Stomach (tissue), 9 donors: ENCODE results near the gene SAMD9. TPM values are rescaled to one million over a fixed set of nuclear protein-coding genes. Genes with fewer than 3 reads are reported as not detected.
"Not testable (repeated sequence)": the region's sequence is repeated elsewhere in the genome, so short reads cannot be mapped to it uniquely, and the experiment has no call there.

ENCODE experiments used
- DNase-seq, 2 donors: peaks; one replicate each; pipeline versions ENCODE4 v3.0.0 to v3.0.0-alpha.2; 2013 to 2019
- H3K27ac ChIP-seq, 5 donors: fragments of 200-600 bp in 4 of 5; sonication (generic) in 4 of 5; one replicate each; pipeline ENCODE4 v1.5.1; 2013 to 2019; ENCODE audit warnings: mild to moderate bottlenecking in 1 of 5, moderate library complexity in 1 of 5
- H3K27me3 ChIP-seq, 3 donors: fragments of 200-600 bp; sonication (generic); one replicate each; pipeline ENCODE4 v1.5.1; 2017 to 2019; ENCODE audit warnings: mixed run types in 1 of 3
- H3K36me3 ChIP-seq, 4 donors: fragments of 200-600 bp; sonication (generic); 1 replicate in 3 of 4; 2 replicates in 1 of 4; pipeline ENCODE4 v1.5.1; 2016 to 2019
- H3K4me1 ChIP-seq, 4 donors: fragments of 200-600 bp; sonication (generic); one replicate each; pipeline ENCODE4 v1.5.1; 2016 to 2019
- H3K4me3 ChIP-seq, 4 donors: fragments of 200-600 bp; sonication (generic) in 3 of 4; one replicate each; pipeline ENCODE4 v1.5.1; 2016 to 2019; ENCODE audit warnings: mild to moderate bottlenecking in 1 of 4
- H3K9me3 ChIP-seq, 4 donors: fragments of 200-600 bp; sonication (generic); one replicate each; pipeline ENCODE4 v1.5.1; 2016 to 2019
- EP300 ChIP-seq: sonication (generic); formaldehyde crosslinking; IDR thresholded peaks from one replicate; pipeline ENCODE4 v1.6.1; 2017; ENCODE audit warnings: antibody characterized with exemption
- POLR2A ChIP-seq, 4 donors: fragments of 450-650 bp; IDR thresholded peaks; one replicate each; pipeline ENCODE4 v1.6.1; 2016; ENCODE audit warnings: antibody characterized with exemption in 4 of 4, control low read depth in 2 of 4, mild to moderate bottlenecking in 1 of 4, moderate library complexity in 1 of 4
- POLR2AphosphoS5 ChIP-seq, 3 donors: sonication (generic); formaldehyde crosslinking; IDR thresholded peaks; one replicate each; pipeline ENCODE4 v1.6.1; 2016; ENCODE audit warnings: antibody characterized with exemption in 3 of 3
- WGBS, 5 donors: extraction: QIAGEN DNeasy Blood & Tissue Kit in 3 of 5; methylation state at CpG; one replicate each; pipeline versions ENCODE4 v1.1.5 to v1.1.7; 2013 to 2018; 5-methylcytosine and 5-hydroxymethylcytosine counted together
- intact Hi-C: fragments of 100-400 bp; cut with DNase I; formaldehyde crosslinking; loops from one replicate; pipeline ENCODE4 v1.15.1; 2023; ENCODE audit warnings: low total_unique reads
- polyA plus RNA-seq, 3 donors: library from polyadenylated mRNA; stranded (reverse); fragments of 200-250 nt; gene quantifications; one replicate each; pipeline ENCODE4 v1.2.3, GENCODE V29; 2013
- total RNA-seq, 5 donors: library from RNA; depleted of rRNA; stranded (reverse); fragments of >200 nt; gene quantifications; one replicate each; pipeline versions ENCODE4 v1.1.0 to v1.2.3, GENCODE V29; 2014 to 2016
- TF ChIP-seq, protein P1 (sequence below), 7 experiments: fragments of 450-650 bp in 4 of 7; fragments of 200-600 bp in 3 of 7; sonication (generic) in 3 of 7; IDR thresholded peaks; one replicate each; pipeline ENCODE4 v1.5.1; 2016 to 2019; ENCODE audit warnings: antibody characterized with exemption in 7 of 7, control low read depth in 2 of 7, mild to moderate bottlenecking in 1 of 7
- donor health status: healthy with polysubstance abuse.
- donor health status: Bipolar disorder and iron deficiency.
- donor health status: healthy.

The SAMD9 gene
- total and polyA plus RNA-seq, 8 donors: 0.58 to 11.7 (median 4.0) TPM

DNA sequence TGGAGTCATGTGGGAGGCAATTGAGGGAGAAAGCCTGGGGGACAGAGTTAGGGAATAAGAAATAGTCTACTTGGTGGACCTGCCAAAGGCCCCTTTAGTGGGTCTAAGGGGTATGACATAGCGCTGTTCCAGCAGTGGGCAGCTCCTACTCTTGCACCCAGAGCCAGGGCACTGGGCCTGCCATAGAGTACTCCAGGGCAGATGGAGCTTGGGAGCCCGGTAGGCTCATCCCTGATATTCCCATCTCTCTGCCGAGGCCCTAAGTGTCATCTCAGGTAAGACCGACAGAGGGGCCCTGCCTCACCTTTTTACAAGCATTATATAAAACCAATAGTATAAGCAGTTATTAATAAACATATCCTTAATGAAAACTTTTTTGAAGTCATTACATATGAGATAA lies 20.8 kb upstream of the SAMD9 start:
- H3K36me3 ChIP-seq: peaks cover 33 to 91% (median 88%) of the 10 kb centered on the region in 4 donors
- DNase-seq: no peak
- no peak overlapping the region for H3K27ac ChIP-seq
- peaks cover 0 to 65% (median 27%) of the 10 kb centered on the region in 4 donors for H3K9me3 ChIP-seq
- 89 to 100% (median 96%) methylated on average over 4 of the region's 4 CpGs for WGBS, 5 donors
- H3K27me3 ChIP-seq: no peaks in the 10 kb centered on the region
- no peaks in the 10 kb centered on the region for H3K4me1 ChIP-seq
- no peak overlapping the region for H3K4me3 ChIP-seq
- intact Hi-C loops: no loop called here
- TF ChIP-seq, protein P1, sequence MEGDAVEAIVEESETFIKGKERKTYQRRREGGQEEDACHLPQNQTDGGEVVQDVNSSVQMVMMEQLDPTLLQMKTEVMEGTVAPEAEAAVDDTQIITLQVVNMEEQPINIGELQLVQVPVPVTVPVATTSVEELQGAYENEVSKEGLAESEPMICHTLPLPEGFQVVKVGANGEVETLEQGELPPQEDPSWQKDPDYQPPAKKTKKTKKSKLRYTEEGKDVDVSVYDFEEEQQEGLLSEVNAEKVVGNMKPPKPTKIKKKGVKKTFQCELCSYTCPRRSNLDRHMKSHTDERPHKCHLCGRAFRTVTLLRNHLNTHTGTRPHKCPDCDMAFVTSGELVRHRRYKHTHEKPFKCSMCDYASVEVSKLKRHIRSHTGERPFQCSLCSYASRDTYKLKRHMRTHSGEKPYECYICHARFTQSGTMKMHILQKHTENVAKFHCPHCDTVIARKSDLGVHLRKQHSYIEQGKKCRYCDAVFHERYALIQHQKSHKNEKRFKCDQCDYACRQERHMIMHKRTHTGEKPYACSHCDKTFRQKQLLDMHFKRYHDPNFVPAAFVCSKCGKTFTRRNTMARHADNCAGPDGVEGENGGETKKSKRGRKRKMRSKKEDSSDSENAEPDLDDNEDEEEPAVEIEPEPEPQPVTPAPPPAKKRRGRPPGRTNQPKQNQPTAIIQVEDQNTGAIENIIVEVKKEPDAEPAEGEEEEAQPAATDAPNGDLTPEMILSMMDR (IDR thresholded peaks at IDR 0.05): no peak
- TF ChIP-seq POLR2A (IDR thresholded peaks at IDR 0.05) (no peak), EP300 (no peak), POLR2AphosphoS5 (IDR thresholded peaks at IDR 0.05) (no peak)

DNA sequence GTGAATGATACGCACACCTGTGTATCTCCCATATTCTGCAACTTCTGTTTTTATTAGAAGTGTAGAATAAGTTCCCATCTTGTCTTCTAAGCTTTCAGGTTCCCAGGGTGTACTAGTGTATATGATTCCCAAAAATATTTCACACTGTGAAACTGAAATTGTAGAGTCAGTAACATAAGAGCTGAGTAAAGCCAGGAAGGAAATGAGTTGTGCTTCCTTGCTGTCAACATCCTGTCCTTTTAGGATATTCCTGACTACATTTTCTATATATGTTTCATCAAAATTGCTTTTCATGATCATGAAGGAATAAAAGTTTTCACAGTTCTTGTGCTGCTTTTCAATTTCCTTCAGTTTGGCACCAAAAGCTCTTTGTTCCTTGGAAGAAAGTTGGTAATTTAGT lies 15.2 kb upstream of the SAMD9 start:
- DNase-seq: no peak
- Histone ChIP-seq H3K27me3 (no peaks in the 10 kb centered on the region), H3K4me1 (no peaks in the 10 kb centered on the region), H3K4me3 (no peak overlapping the region), H3K9me3 (peaks cover 0 to 92% (median 48%) of the 10 kb centered on the region in 4 donors), H3K27ac (no peak overlapping the region), H3K36me3 (peaks cover 13 to 35% (median 34%) of the 10 kb centered on the region in 4 donors)
- no peak for TF ChIP-seq POLR2A (IDR thresholded peaks at IDR 0.05)
- TF ChIP-seq, protein P1 (IDR thresholded peaks at IDR 0.05): no peak
- TF ChIP-seq EP300: no peak
- WGBS, 5 donors: 79 to 93% (median 91%) methylated on average over 1 of the region's 1 CpG
- intact Hi-C loops: no loop called here

DNA sequence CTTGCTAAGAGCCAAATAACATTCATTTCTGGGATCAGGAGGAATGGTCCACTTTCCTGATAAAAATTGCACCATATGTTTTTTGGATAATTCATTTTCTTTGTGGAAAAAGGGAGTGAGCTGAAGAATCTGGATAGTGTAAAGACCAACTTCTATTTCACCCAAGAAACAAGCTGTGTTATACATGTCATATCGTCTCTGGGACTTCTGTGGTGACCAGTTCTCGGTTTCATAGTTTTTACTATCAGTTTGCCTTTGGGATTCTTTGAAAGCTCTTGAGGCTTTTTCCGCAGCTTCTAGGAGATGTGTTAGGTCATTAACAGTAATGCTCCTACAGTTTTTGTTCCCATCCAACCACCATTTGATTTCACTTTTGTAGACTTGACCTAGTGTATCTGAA lies 14.4 kb upstream of the SAMD9 start:
- Histone ChIP-seq H3K27ac (no peak overlapping the region), H3K9me3 (peaks cover 0 to 92% (median 52%) of the 10 kb centered on the region in 4 donors), H3K27me3 (no peaks in the 10 kb centered on the region), H3K4me1 (no peaks in the 10 kb centered on the region), H3K4me3 (no peak overlapping the region), H3K36me3 (peaks cover 10 to 27% (median 26%) of the 10 kb centered on the region in 4 donors)
- intact Hi-C loops: no loop called here
- TF ChIP-seq EP300 (no peak), POLR2A (IDR thresholded peaks at IDR 0.05) (no peak), POLR2AphosphoS5 (IDR thresholded peaks at IDR 0.05) (no peak)
- TF ChIP-seq, protein P1 (IDR thresholded peaks at IDR 0.05): no peak
- WGBS, 5 donors: 88 to 94% (median 89%) methylated on average over 3 of the region's 3 CpGs
- DNase-seq: no peak

DNA sequence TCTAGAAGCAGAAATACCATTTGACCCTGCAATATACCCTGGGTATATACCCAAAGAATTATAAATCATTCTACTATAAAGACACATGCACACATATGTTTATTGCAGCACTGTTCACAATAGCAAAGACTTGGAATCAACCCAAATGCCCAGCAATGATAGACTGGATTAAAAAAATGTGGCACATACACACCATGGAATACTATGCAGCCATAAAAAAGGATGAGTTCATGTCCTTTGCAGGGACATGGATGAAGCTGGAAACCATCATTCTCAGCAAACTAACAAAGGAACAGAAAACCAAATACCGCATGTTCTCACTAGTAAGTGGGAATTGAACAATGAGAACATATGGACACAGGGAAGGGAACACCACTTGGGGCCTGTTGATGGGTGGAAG lies 9.2 kb upstream of the SAMD9 start:
- 91 to 98% (median 94%) methylated on average over 1 of the region's 1 CpG for WGBS, 5 donors
- H3K27me3 ChIP-seq, intact Hi-C loops, H3K36me3 ChIP-seq, DNase-seq, H3K27ac ChIP-seq, H3K4me1 ChIP-seq, H3K4me3 ChIP-seq: not testable (repeated sequence)
- H3K9me3 ChIP-seq: peaks cover 0 to 52% (median 33%) of the 10 kb centered on the region in 4 donors

DNA sequence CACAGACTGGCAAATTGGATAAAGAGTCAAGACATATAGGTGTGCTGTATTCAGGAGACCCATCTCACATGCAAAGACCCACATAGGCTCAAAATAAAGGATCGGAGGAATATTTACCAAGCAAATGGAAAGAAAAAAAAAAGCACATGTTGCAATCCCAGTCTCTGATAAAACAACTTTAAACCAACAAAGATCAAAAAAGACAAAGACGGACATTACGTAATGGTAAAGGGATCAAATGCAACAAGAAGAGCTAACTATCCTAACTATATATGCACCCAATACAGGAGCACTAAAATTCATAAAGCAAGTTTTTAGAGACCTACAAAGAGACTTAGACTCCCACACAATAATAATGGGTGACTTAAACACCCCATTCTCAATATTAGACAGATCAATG lies 5.8 kb upstream of the SAMD9 start:
- H3K27me3 ChIP-seq, H3K27ac ChIP-seq, intact Hi-C loops, H3K4me3 ChIP-seq, DNase-seq, H3K4me1 ChIP-seq, H3K36me3 ChIP-seq: not testable (repeated sequence)
- 67 to 90% (median 84%) methylated on average over 3 of the region's 3 CpGs for WGBS, 5 donors
- peaks cover 0 to 29% (median 21%) of the 10 kb centered on the region in 4 donors for H3K9me3 ChIP-seq
